ENCODE data around the gene KRTAP9-4. TPM values are rescaled to one million over a fixed set of nuclear protein-coding genes. Genes with fewer than 3 reads are reported as not detected.
"Not testable (repeated sequence)": the region's sequence is repeated elsewhere in the genome, so short reads cannot be mapped to it uniquely, and the experiment has no call there.

The KRTAP9-4 gene
- polyA plus RNA-seq, 1 experiment: not detected

- H3K4me3 ChIP-seq (ENCODE audit: low read depth, low read length): no peak overlapping the region
- H3K36me3 ChIP-seq (ENCODE audit: control insufficient read depth, insufficient read depth, low read length): no peaks in the 10 kb centered on the region
- POLR2A ChIA-PET: no interaction called here
- CTCF ChIA-PET: no interaction called here
- no peak for TF ChIP-seq CTCF (IDR thresholded peaks at IDR 0.05; ENCODE audit: insufficient read depth, low read depth, low read length)
- DNase-seq (ENCODE audit: low read depth): no peak
- H3K27me3 ChIP-seq (ENCODE audit: control insufficient read depth, insufficient read depth, low read length): no peaks in the 10 kb centered on the region
These were observed 1.8 kb downstream of the KRTAP9-4 start for GRCh38 chr17:41251261-41251660.

- Histone ChIP-seq H3K36me3 (ENCODE audit: control insufficient read depth, insufficient read depth, low read length) (no peaks in the 10 kb centered on the region), H3K27me3 (ENCODE audit: control insufficient read depth, insufficient read depth, low read length) (no peaks in the 10 kb centered on the region), H3K4me3 (ENCODE audit: low read depth, low read length) (no peak overlapping the region)
- no peak for TF ChIP-seq CTCF (IDR thresholded peaks at IDR 0.05; ENCODE audit: insufficient read depth, low read depth, low read length)
- ChIA-PET CTCF (no interaction called here), POLR2A (no interaction called here)
- DNase-seq (ENCODE audit: low read depth): no peak
These were observed 5.4 kb downstream of the KRTAP9-4 start for GRCh38 chr17:41254861-41255260.

GRCh38 chr17:41255381-41256290, 6.1 kb downstream of the KRTAP9-4 start, which contains the start of gene KRTAP9-9:
KRTAP9-9 (plus strand) TSS chr17:41255384.
- H3K4me3 ChIP-seq (ENCODE audit: low read depth, low read length); H3K36me3 ChIP-seq (ENCODE audit: control insufficient read depth, insufficient read depth, low read length); H3K27me3 ChIP-seq (ENCODE audit: control insufficient read depth, insufficient read depth, low read length); DNase-seq (ENCODE audit: low read depth); CTCF ChIA-PET: not testable (repeated sequence)
- POLR2A ChIA-PET: interaction anchor here (0.5 to 0.7 kb wide), 2 partner anchors 194 to 304 kb away, joined by 3 to 8 read pairs; no protein-coding TSS in a partner anchor

GRCh38 chr17:41256291-41256685, 6.8 kb downstream of the KRTAP9-4 start:
- no peaks in the 10 kb centered on the region for H3K36me3 ChIP-seq (ENCODE audit: control insufficient read depth, insufficient read depth, low read length)
- H3K4me3 ChIP-seq (ENCODE audit: low read depth, low read length): no peak overlapping the region
- ChIA-PET CTCF (no interaction called here), POLR2A (interaction anchor here (0.5 to 0.7 kb wide), 2 partner anchors 193 to 304 kb away, joined by 3 to 8 read pairs; no protein-coding TSS in a partner anchor)
- TF ChIP-seq CTCF (IDR thresholded peaks at IDR 0.05; ENCODE audit: insufficient read depth, low read depth, low read length): no peak
- H3K27me3 ChIP-seq (ENCODE audit: control insufficient read depth, insufficient read depth, low read length): no peaks in the 10 kb centered on the region
- DNase-seq (ENCODE audit: low read depth): no peak

- no peaks in the 10 kb centered on the region for H3K27me3 ChIP-seq (ENCODE audit: control insufficient read depth, insufficient read depth, low read length)
- no peak for DNase-seq (ENCODE audit: low read depth)
- TF ChIP-seq CTCF (IDR thresholded peaks at IDR 0.05; ENCODE audit: insufficient read depth, low read depth, low read length): no peak
- H3K36me3 ChIP-seq (ENCODE audit: control insufficient read depth, insufficient read depth, low read length): no peaks in the 10 kb centered on the region
- ChIA-PET CTCF (no interaction called here), POLR2A (no interaction called here)
- no peak overlapping the region for H3K4me3 ChIP-seq (ENCODE audit: low read depth, low read length)
These were observed 8.9 kb downstream of the KRTAP9-4 start for GRCh38 chr17:41258406-41258805.
